Fibroblast of villous mesenchyme (primary cell): ENCODE results near the gene PRDM2. TPM values are rescaled to one million over a fixed set of nuclear protein-coding genes. Genes with fewer than 3 reads are reported as not detected.
A peak's percentile ranks its signal among the peaks of the same experiment; 100 is the strongest.

Experiments used
- DNase-seq: peaks from one replicate; pipeline ENCODE4 v3.0.0-alpha.2; 2010; ENCODE audit warnings: low read depth
- H3K4me3 ChIP-seq: 2 replicates; pipeline ENCODE4 v1.5.1; 2011; ENCODE audit warnings: low read depth, mild to moderate bottlenecking, low read length
- total RNA-seq: library from RNA; depleted of rRNA; stranded (reverse); fragments of >200 nt; gene quantifications from 2 replicates; pipeline ENCODE4 v1.2.3, GENCODE V29; 2012
- TF ChIP-seq, protein P1 (sequence below): IDR thresholded peaks from 2 replicates; pipeline ENCODE4 v1.5.1; 2012; ENCODE audit warnings: low read depth, mild to moderate bottlenecking, low read length; ENCODE audit not compliant: insufficient read depth

PRDM2 gene
- total RNA-seq, 1 donor: 19.9 TPM

DNA sequence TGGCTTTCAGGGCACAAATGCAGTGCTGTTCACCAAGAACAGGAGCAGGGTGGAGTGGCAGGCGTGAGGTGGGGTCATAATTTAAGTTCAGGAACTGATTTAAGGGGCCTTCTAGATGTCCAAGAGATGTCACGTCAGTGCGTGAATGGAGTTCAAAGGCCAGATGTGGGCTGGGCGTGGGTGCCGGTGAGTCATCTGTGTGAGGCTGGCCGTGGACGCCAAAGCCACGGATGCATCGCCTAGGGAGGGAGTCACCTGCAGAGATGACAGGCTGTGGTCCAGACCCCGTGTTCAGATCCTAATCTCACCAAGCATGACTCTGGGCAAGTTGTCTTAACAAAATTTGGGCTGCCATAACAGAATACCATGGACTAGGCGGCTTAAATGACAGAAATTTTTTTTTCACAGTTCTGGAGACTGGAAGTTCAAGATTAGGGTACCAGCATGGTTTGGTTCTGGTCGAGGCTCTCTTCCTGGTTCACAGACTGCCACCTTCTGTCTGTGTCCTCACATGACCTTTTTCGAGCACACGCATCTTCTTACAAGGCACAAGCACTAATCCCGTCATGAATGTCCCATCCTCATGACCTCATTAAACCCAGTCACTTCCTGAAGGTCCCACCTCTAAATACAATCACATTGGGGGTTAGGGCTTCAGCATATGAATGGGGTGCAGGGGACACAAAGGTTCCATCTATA is 109.6 kb downstream of the PRDM2 start:
- H3K4me3 ChIP-seq: no peak overlapping the region
- TF ChIP-seq, protein P1, sequence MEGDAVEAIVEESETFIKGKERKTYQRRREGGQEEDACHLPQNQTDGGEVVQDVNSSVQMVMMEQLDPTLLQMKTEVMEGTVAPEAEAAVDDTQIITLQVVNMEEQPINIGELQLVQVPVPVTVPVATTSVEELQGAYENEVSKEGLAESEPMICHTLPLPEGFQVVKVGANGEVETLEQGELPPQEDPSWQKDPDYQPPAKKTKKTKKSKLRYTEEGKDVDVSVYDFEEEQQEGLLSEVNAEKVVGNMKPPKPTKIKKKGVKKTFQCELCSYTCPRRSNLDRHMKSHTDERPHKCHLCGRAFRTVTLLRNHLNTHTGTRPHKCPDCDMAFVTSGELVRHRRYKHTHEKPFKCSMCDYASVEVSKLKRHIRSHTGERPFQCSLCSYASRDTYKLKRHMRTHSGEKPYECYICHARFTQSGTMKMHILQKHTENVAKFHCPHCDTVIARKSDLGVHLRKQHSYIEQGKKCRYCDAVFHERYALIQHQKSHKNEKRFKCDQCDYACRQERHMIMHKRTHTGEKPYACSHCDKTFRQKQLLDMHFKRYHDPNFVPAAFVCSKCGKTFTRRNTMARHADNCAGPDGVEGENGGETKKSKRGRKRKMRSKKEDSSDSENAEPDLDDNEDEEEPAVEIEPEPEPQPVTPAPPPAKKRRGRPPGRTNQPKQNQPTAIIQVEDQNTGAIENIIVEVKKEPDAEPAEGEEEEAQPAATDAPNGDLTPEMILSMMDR: no peak
- no peak for DNase-seq

DNA sequence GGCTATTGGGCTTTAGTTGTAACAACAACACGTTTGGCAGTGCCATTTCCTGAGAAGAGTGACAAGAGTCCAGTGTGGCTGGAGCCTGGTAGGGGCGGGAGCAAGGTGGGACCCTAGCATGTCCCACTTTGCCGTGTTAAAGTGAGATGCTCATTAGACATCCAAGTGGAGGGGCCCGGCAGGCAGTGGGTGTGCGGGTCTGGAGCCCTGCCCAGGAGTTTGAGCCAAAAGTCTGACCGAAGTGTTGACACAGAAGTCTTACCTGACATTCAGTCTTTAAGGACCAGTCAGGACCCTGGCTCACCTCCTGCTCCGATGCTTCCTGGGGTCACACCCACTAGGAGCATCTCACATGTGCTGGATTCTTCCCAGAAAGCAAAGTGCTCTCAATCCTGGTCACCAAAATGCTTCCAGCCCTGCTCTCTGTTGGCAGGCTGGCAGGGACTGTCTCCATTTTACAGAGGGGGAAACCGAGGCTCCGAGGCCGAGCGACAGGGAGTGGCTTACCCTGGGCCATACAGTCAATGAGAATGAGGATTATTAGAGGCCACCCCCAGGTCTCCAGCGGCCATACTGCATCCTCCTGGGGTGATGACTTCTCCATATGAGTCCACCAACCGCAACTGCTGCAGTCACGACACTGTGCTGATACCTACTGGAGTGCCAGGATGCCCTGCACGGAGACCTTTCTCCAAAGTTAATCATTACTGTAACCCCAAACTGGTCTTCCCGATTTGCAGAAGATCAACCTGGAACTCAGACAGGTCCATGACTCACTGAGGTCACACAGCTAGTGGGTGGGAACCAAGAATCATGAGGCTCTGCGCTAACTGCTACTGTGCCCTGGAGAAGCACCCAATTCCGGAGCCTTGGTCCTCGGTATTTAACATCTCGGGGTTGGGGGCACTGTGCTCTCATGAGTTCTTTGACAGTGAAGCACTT is 112.7 kb downstream of the PRDM2 start:
- no peak overlapping the region for H3K4me3 ChIP-seq
- TF ChIP-seq, protein P1: no peak
- DNase-seq: no peak

DNA sequence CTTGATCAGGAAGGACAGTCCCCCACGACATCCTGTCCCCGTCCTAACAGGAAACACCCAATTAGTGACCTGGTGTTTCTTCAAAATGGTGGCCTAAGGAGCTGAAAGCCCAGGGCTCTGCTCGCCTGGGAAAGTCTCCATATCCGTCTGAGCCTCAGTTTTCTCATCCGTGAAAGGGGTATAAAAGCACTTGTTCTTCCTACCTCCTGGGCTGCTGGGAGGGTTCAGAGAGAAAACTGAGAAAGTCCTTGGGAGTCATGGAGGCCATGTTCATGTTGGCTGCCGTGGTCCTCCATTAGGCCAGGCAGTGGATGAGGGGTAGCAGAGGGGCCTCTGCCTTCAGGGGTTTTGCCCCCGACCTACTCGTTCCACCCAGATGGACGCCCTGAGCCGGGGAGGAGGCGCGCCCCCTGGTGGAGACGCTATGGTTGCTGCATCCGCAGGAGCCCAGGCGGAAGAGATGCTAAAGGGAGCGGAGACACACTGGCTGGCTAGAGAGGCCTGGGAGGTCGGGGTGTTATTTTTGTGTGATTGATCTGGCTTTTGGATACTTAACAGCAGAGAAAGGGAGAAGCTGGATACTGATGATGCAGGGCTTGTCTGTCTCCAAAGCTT is 113.5 kb downstream of the PRDM2 start:
- DNase-seq: peak; percentile 33
- no peak overlapping the region for H3K4me3 ChIP-seq
- TF ChIP-seq, protein P1: peak; percentile 76

DNA sequence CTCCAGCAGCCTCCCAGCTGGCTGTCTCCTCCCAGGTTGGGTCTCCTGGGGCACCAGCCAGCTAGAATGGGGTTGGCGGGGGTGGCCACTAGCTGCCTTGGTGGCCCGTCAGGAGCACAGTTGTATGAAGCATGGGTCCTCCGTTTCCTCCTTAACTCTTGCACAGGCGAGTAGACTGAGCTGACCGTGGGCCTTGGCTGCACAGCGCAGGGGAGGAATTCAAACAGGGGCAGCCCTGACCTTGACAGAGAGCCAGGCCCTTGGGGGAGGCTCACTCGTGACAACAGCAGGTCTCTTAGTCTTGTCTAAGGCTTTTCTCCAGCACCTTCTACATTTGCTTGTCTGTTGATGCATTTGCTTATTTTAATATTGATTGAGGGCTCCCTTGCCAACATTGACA is 114.1 kb downstream of the PRDM2 start:
- TF ChIP-seq, protein P1: no peak
- H3K4me3 ChIP-seq: no peak overlapping the region
- DNase-seq: no peak

DNA sequence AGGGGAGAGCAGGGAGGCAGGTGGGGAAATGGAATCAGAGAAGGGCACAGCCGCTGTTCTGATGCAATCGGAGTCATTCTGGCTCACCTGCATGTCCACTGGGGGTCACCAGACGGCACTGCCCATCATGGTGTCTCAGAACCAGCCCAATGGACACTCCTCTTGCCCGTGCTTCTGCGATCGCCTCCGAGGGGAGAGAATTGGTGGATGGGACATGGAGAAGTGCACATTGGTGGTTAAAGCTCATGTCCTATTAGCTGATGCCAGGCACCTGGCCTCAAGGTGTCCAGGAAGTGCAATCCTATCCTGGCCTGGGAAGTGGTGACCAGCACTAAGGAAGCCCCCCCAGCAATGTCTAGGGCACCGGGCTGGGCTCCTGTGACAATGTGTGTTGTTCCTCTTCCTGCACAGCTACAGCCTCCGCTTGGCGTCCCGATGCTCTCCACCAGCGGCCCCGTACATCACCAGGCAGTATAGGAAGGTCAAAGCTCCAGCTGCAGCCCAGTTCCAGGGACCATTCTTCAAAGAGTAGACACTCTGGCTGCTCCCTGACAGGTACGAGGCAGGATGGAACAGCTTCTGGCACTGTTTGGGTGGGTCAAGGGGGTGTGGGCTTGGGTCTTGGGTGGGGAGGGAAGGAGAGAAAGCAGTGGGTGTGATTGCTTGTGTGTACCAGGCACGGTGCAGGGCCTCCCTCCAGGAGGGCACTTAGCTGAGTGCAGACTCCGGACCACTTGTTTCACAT is 116.2 kb downstream of the PRDM2 start:
- DNase-seq: no peak
- TF ChIP-seq, protein P1: no peak
- no peak overlapping the region for H3K4me3 ChIP-seq

DNA sequence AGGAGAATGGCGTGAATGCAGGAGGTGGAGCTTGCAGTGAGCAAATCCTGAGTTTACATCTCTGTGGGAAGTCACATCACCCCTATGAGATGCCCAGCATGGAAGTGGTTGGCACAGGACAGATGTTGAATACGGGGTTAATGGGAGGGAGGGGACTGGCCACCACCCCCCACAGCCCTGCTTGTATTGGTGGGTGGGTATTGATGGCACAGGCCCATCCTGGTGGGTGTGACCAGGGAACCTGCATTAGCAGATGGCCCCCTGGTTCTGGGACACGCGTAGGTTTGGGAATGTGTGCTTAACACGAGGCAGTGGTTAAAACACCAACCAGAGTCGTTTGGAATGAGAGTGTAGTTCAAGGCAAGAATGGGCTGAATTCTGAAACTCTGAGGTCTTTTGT is 117.9 kb downstream of the PRDM2 start:
- DNase-seq: no peak
- TF ChIP-seq, protein P1: no peak
- H3K4me3 ChIP-seq: no peak overlapping the region
